ENCODE measurements around the gene PRX. TPM values are rescaled to one million over a fixed set of nuclear protein-coding genes. Genes with fewer than 3 reads are reported as not detected.
"Not testable (repeated sequence)": the region's sequence is repeated elsewhere in the genome, so short reads cannot be mapped to it uniquely, and the experiment has no call there.

The PRX gene
- polyA plus RNA-seq, 1 donor from 2014 or later: 0.20 TPM

DNA sequence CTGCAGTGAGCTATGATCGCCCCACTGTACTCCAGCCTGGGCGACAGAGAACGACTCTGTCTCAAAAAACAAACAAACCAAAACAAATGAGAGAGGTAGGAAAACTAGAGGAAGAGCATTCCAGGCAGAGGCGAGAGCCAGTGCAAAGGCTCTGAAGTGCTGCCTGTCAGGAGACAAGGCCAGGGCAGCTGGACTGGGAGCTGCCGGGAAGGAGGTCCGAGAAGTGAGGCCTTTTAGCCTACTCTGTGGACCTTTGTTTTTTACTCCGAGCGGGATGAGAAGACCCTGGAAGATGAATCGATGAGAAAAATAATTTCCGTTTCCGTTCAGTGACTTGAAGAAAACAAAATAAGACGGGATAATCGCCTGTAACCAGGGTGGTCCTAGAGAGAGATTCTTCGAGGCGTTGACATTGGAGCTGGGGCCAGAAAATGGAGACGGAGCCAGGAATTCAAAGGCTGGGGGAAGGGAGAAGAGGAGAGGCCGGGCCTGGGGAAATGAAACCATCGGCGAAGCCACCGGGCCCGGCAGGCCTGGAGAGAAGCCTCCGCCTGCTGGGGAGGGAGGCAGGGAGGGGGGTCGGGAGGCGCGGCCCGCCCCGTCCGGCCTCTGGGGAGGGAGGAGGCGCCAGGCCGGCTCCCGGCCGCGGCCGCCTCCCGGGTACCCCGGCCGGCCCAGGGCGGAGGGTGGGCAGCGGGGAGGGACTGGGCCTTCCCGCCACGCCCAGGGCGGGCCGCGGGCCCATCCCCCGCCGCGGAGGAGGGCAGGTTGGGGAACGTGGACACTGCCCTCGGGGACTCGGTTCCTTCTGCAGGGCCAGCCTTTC, 20.4 kb upstream of the PRX start:
- no peaks in the 10 kb centered on the region for H4K20me1 ChIP-seq (ENCODE audit: insufficient read depth)
- no peaks in the 10 kb centered on the region for H3K36me3 ChIP-seq (ENCODE audit: insufficient read depth, low read length)
- no peaks in the 10 kb centered on the region for H3K27me3 ChIP-seq (ENCODE audit: insufficient read depth, low read depth, low read length)
- H3K79me2 ChIP-seq (replicated peaks; ENCODE audit: insufficient read depth, low read length): no peaks in the 10 kb centered on the region
- no peaks in the 10 kb centered on the region for H3F3A ChIP-seq (ENCODE audit: insufficient read depth, low read length, poor library complexity, severe bottlenecking)
- H3K9me3 ChIP-seq (ENCODE audit: low read length): no peaks in the 10 kb centered on the region
- no peak overlapping the region for H3K4me2 ChIP-seq (ENCODE audit: low read length)
- H2AFZ ChIP-seq (ENCODE audit: low read depth, low read length): peak overlapping the region; percentile 46
- H3K27ac ChIP-seq (ENCODE audit: low read length): peak overlapping the region; percentile 22
- H3K9ac ChIP-seq (ENCODE audit: low read length): peak overlapping the region; percentile 37
- no peak for TF ChIP-seq RAD21 (conservative IDR thresholded peaks at IDR 0.05)
- TF ChIP-seq TAF1 (IDR thresholded peaks at IDR 0.05; ENCODE audit: low read depth): no peak
- no peak for TF ChIP-seq SMC3 (conservative IDR thresholded peaks at IDR 0.05; ENCODE audit: poor library complexity)
- TF ChIP-seq EP300 (conservative IDR thresholded peaks at IDR 0.05; ENCODE audit: poor library complexity, severe bottlenecking): no peak
- TF ChIP-seq, protein P1, sequence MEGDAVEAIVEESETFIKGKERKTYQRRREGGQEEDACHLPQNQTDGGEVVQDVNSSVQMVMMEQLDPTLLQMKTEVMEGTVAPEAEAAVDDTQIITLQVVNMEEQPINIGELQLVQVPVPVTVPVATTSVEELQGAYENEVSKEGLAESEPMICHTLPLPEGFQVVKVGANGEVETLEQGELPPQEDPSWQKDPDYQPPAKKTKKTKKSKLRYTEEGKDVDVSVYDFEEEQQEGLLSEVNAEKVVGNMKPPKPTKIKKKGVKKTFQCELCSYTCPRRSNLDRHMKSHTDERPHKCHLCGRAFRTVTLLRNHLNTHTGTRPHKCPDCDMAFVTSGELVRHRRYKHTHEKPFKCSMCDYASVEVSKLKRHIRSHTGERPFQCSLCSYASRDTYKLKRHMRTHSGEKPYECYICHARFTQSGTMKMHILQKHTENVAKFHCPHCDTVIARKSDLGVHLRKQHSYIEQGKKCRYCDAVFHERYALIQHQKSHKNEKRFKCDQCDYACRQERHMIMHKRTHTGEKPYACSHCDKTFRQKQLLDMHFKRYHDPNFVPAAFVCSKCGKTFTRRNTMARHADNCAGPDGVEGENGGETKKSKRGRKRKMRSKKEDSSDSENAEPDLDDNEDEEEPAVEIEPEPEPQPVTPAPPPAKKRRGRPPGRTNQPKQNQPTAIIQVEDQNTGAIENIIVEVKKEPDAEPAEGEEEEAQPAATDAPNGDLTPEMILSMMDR (IDR thresholded peaks at IDR 0.05; ENCODE audit: poor library complexity, severe bottlenecking): no peak
- no peak for TF ChIP-seq EZH2 (IDR thresholded peaks at IDR 0.05; ENCODE audit: borderline replicate concordance, insufficient read depth, low read length, poor library complexity, severe bottlenecking)
- TF ChIP-seq, protein P2, sequence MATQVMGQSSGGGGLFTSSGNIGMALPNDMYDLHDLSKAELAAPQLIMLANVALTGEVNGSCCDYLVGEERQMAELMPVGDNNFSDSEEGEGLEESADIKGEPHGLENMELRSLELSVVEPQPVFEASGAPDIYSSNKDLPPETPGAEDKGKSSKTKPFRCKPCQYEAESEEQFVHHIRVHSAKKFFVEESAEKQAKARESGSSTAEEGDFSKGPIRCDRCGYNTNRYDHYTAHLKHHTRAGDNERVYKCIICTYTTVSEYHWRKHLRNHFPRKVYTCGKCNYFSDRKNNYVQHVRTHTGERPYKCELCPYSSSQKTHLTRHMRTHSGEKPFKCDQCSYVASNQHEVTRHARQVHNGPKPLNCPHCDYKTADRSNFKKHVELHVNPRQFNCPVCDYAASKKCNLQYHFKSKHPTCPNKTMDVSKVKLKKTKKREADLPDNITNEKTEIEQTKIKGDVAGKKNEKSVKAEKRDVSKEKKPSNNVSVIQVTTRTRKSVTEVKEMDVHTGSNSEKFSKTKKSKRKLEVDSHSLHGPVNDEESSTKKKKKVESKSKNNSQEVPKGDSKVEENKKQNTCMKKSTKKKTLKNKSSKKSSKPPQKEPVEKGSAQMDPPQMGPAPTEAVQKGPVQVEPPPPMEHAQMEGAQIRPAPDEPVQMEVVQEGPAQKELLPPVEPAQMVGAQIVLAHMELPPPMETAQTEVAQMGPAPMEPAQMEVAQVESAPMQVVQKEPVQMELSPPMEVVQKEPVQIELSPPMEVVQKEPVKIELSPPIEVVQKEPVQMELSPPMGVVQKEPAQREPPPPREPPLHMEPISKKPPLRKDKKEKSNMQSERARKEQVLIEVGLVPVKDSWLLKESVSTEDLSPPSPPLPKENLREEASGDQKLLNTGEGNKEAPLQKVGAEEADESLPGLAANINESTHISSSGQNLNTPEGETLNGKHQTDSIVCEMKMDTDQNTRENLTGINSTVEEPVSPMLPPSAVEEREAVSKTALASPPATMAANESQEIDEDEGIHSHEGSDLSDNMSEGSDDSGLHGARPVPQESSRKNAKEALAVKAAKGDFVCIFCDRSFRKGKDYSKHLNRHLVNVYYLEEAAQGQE (IDR thresholded peaks at IDR 0.05; ENCODE audit: borderline replicate concordance): no peak
- no peak for TF ChIP-seq MXI1 (conservative IDR thresholded peaks at IDR 0.05; ENCODE audit: poor library complexity, severe bottlenecking)
- TF ChIP-seq POLR2AphosphoS5 (IDR thresholded peaks at IDR 0.05): no peak
- H3K9me2 ChIP-seq (ENCODE audit: insufficient read depth, low read length): no peaks in the 10 kb centered on the region
- H3K4me3 ChIP-seq (ENCODE audit: low read length): peak overlapping the region; percentile 33

DNA sequence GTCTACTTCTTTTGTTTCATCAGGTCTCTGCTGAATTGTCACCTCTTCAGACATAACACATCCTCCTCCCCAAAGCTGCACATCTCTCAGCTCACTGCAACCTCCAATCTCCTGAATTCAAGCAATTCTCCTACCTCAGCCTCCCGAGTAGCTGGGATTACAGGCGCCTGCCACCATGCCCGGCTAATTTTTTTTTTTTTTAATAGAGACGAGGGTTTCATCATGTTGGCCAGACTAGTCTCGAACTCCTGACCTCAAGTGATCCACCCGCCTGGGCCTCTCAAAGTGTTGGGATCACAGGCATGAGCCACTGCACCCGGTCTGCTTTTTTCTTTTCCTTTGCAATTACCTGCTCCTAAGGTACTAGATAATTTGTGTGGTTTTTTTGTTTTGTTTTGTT, 19.6 kb upstream of the PRX start:
- H2AFZ ChIP-seq (ENCODE audit: low read depth, low read length); H3K9me3 ChIP-seq (ENCODE audit: low read length); H3K79me2 ChIP-seq (replicated peaks; ENCODE audit: insufficient read depth, low read length); H3K9ac ChIP-seq (ENCODE audit: low read length); H3K4me2 ChIP-seq (ENCODE audit: low read length); H4K20me1 ChIP-seq (ENCODE audit: insufficient read depth); H3K4me3 ChIP-seq (ENCODE audit: low read length); H3K27ac ChIP-seq (ENCODE audit: low read length); H3K9me2 ChIP-seq (ENCODE audit: insufficient read depth, low read length); H3F3A ChIP-seq (ENCODE audit: insufficient read depth, low read length, poor library complexity, severe bottlenecking); H3K36me3 ChIP-seq (ENCODE audit: insufficient read depth, low read length); H3K27me3 ChIP-seq (ENCODE audit: insufficient read depth, low read depth, low read length): not testable (repeated sequence)

Data from neural cell (in vitro differentiated cells).